ENCODE results near the gene GLRA2.

Gene GLRA2

GRCh38 chrX:14529290-14529989 is at the start of gene GLRA2:
TSS of gene GLRA2 (plus strand) at chrX:14529536. CDS start at chrX:14530058, 522 bp downstream.
- FAIRE-seq, result no peak

GRCh38 chrX:14489437-14489836 is 39.9 kb upstream of the GLRA2 start:
- FAIRE-seq, result no peak

GRCh38 chrX:14491689-14492088 is 37.6 kb upstream of the GLRA2 start:
- FAIRE-seq, result no peak

GRCh38 chrX:14496674-14497073 is 32.7 kb upstream of the GLRA2 start:
- FAIRE-seq, result no peak

- no peak for FAIRE-seq
These were observed 32.1 kb upstream of the GLRA2 start for GRCh38 chrX:14497184-14497666.

GRCh38 chrX:14501327-14501726 is 28.0 kb upstream of the GLRA2 start:
- FAIRE-seq, result no peak

GRCh38 chrX:14504960-14505538 is 24.3 kb upstream of the GLRA2 start:
- FAIRE-seq, result no peak

GRCh38 chrX:14505648-14506047 is 23.7 kb upstream of the GLRA2 start:
- no peak for FAIRE-seq

GRCh38 chrX:14506866-14507265 is 22.5 kb upstream of the GLRA2 start:
- no peak for FAIRE-seq

- no peak for FAIRE-seq
These were observed 21.2 kb upstream of the GLRA2 start for GRCh38 chrX:14508025-14508690.

- FAIRE-seq, result no peak
These were observed 19.8 kb upstream of the GLRA2 start for GRCh38 chrX:14509325-14510057.

GRCh38 chrX:14528629-14529289 is 577 bp upstream of the GLRA2 start:
- no peak for FAIRE-seq

- no peak for FAIRE-seq
These were observed 4.5 kb downstream of the GLRA2 start for GRCh38 chrX:14533867-14534266.

GRCh38 chrX:14546190-14546589 is 16.9 kb downstream of the GLRA2 start:
- FAIRE-seq, result no peak

- FAIRE-seq, result no peak
These were observed 24.9 kb downstream of the GLRA2 start for GRCh38 chrX:14554131-14554715.

- no peak for FAIRE-seq
These were observed 34.7 kb downstream of the GLRA2 start for GRCh38 chrX:14564058-14564457.

- FAIRE-seq, result no peak
These were observed 43.8 kb downstream of the GLRA2 start for GRCh38 chrX:14573161-14573560.

GRCh38 chrX:14581081-14581480 is 51.7 kb downstream of the GLRA2 start:
- FAIRE-seq, result no peak

GRCh38 chrX:14584548-14584947 is 55.2 kb downstream of the GLRA2 start:
- FAIRE-seq, result no peak

GRCh38 chrX:14590216-14590615 is 60.9 kb downstream of the GLRA2 start:
- no peak for FAIRE-seq

GRCh38 chrX:14590693-14591424 is 61.5 kb downstream of the GLRA2 start:
- FAIRE-seq, result no peak

- no peak for FAIRE-seq
These were observed 62.6 kb downstream of the GLRA2 start for GRCh38 chrX:14591976-14592375.

Measured in endometrium (tissue), 2 donors.